WTC11 (cell line): ENCODE data around the gene TNS2.

Experiments
- CREB1 ChIP-seq: sonication (generic); formaldehyde crosslinking; IDR thresholded peaks from 2 replicates; pipeline ENCODE4 v1.8.0; 2023; ENCODE audit warnings: mild to moderate bottlenecking, missing genetic modification reagents
- CREM ChIP-seq: sonication (generic); formaldehyde crosslinking; IDR thresholded peaks from 2 replicates; pipeline ENCODE4 v1.8.1; 2022; ENCODE audit warnings: mild to moderate bottlenecking, missing genetic modification reagents, moderate library complexity
- ELF4 ChIP-seq: sonication (generic); formaldehyde crosslinking; IDR thresholded peaks from 2 replicates; pipeline ENCODE4 v1.8.1; 2022; ENCODE audit warnings: low read depth, mild to moderate bottlenecking, moderate library complexity, missing genetic modification reagents
- GTF2I ChIP-seq: fragments of 250-450 bp; sonication (Bioruptor Pico); conservative IDR thresholded peaks from 2 replicates; pipeline ENCODE4 v1.4.0; 2021; ENCODE audit warnings: mild to moderate bottlenecking
- MYBL2 ChIP-seq: sonication (generic); formaldehyde crosslinking; IDR thresholded peaks from 2 replicates; pipeline ENCODE4 v1.8.1; 2023; ENCODE audit warnings: mild to moderate bottlenecking, moderate library complexity, missing genetic modification reagents
- NR2C2 ChIP-seq: sonication (generic); formaldehyde crosslinking; IDR thresholded peaks from 2 replicates; pipeline ENCODE4 v1.8.0; 2022; ENCODE audit warnings: mild to moderate bottlenecking, missing genetic modification reagents
- SP1 ChIP-seq: sonication (generic); formaldehyde crosslinking; conservative IDR thresholded peaks from 2 replicates; pipeline ENCODE4 v1.8.1; 2022; ENCODE audit warnings: missing genetic modification reagents
- USF2 ChIP-seq: sonication (generic); formaldehyde crosslinking; IDR thresholded peaks from 2 replicates; pipeline ENCODE4 v1.8.1; 2023; ENCODE audit warnings: mild to moderate bottlenecking, missing genetic modification reagents, moderate library complexity
- ZNF232 ChIP-seq: sonication (generic); formaldehyde crosslinking; IDR thresholded peaks from 2 replicates; pipeline ENCODE4 v1.8.0; 2022; ENCODE audit warnings: mild to moderate bottlenecking, missing genetic modification reagents
- ZNF281 ChIP-seq: sonication (generic); formaldehyde crosslinking; IDR thresholded peaks from 2 replicates; pipeline ENCODE4 v1.8.0; 2023; ENCODE audit warnings: mild to moderate bottlenecking, missing genetic modification reagents
- ZNF317 ChIP-seq: sonication (generic); formaldehyde crosslinking; IDR thresholded peaks from 2 replicates; pipeline ENCODE4 v1.8.1; 2023; ENCODE audit warnings: low read depth, mild to moderate bottlenecking, moderate library complexity, missing genetic modification reagents, borderline replicate concordance
- TF ChIP-seq, protein P1 (sequence below): fragments of 200-600 bp; IDR thresholded peaks from 2 replicates; pipeline ENCODE4 v1.8.0; 2022; ENCODE audit warnings: antibody characterized with exemption
- TF ChIP-seq, protein P2 (sequence below): sonication (generic); formaldehyde crosslinking; IDR thresholded peaks from 2 replicates; pipeline ENCODE4 v1.8.0; 2022; ENCODE audit warnings: mild to moderate bottlenecking, missing genetic modification reagents
- TF ChIP-seq, protein P3 (sequence below): sonication (generic); formaldehyde crosslinking; IDR thresholded peaks from 2 replicates; pipeline ENCODE4 v1.8.1; 2023; ENCODE audit warnings: mild to moderate bottlenecking, missing genetic modification reagents, borderline replicate concordance

DNA sequence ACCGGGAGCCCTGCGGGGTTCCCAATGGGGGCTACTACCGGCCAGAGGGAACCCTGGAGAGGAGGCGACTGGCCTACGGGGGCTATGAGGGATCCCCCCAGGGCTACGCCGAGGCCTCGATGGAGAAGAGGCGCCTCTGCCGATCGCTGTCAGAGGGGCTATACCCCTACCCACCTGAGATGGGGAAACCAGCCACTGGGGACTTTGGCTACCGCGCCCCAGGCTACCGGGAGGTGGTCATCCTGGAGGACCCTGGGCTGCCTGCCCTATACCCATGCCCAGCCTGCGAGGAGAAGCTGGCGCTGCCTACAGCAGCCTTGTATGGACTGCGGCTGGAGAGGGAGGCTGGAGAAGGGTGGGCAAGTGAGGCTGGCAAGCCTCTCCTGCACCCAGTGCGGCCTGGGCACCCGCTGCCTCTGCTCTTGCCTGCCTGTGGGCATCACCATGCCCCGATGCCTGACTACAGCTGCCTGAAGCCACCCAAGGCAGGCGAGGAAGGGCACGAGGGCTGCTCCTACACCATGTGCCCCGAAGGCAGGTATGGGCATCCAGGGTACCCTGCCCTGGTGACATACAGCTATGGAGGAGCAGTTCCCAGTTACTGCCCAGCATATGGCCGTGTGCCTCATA is 9.7 kb downstream of the TNS2 start:
- TF ChIP-seq, protein P1, sequence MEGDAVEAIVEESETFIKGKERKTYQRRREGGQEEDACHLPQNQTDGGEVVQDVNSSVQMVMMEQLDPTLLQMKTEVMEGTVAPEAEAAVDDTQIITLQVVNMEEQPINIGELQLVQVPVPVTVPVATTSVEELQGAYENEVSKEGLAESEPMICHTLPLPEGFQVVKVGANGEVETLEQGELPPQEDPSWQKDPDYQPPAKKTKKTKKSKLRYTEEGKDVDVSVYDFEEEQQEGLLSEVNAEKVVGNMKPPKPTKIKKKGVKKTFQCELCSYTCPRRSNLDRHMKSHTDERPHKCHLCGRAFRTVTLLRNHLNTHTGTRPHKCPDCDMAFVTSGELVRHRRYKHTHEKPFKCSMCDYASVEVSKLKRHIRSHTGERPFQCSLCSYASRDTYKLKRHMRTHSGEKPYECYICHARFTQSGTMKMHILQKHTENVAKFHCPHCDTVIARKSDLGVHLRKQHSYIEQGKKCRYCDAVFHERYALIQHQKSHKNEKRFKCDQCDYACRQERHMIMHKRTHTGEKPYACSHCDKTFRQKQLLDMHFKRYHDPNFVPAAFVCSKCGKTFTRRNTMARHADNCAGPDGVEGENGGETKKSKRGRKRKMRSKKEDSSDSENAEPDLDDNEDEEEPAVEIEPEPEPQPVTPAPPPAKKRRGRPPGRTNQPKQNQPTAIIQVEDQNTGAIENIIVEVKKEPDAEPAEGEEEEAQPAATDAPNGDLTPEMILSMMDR, result no peak
- TF ChIP-seq MYBL2 (CRISPR knock-in tag) (no peak), SP1 (CRISPR knock-in tag) (no peak), ELF4 (CRISPR knock-in tag) (no peak), CREB1 (no peak), ZNF232 (no peak), ZNF281 (CRISPR knock-in tag) (no peak), USF2 (CRISPR knock-in tag) (no peak), CREM (CRISPR knock-in tag) (no peak), NR2C2 (no peak), ZNF317 (CRISPR knock-in tag) (no peak), GTF2I (CRISPR knock-in tag) (no peak)
- TF ChIP-seq, protein P2, sequence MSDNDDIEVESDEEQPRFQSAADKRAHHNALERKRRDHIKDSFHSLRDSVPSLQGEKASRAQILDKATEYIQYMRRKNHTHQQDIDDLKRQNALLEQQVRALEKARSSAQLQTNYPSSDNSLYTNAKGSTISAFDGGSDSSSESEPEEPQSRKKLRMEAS, result no peak
- TF ChIP-seq, protein P3, sequence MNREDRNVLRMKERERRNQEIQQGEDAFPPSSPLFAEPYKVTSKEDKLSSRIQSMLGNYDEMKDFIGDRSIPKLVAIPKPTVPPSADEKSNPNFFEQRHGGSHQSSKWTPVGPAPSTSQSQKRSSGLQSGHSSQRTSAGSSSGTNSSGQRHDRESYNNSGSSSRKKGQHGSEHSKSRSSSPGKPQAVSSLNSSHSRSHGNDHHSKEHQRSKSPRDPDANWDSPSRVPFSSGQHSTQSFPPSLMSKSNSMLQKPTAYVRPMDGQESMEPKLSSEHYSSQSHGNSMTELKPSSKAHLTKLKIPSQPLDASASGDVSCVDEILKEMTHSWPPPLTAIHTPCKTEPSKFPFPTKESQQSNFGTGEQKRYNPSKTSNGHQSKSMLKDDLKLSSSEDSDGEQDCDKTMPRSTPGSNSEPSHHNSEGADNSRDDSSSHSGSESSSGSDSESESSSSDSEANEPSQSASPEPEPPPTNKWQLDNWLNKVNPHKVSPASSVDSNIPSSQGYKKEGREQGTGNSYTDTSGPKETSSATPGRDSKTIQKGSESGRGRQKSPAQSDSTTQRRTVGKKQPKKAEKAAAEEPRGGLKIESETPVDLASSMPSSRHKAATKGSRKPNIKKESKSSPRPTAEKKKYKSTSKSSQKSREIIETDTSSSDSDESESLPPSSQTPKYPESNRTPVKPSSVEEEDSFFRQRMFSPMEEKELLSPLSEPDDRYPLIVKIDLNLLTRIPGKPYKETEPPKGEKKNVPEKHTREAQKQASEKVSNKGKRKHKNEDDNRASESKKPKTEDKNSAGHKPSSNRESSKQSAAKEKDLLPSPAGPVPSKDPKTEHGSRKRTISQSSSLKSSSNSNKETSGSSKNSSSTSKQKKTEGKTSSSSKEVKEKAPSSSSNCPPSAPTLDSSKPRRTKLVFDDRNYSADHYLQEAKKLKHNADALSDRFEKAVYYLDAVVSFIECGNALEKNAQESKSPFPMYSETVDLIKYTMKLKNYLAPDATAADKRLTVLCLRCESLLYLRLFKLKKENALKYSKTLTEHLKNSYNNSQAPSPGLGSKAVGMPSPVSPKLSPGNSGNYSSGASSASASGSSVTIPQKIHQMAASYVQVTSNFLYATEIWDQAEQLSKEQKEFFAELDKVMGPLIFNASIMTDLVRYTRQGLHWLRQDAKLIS (CRISPR knock-in tag), result no peak
